ENCODE data around the gene MSH3. TPM values are rescaled to one million over a fixed set of nuclear protein-coding genes. Genes with fewer than 3 reads are reported as not detected.
"Not testable (repeated sequence)": the region's sequence is repeated elsewhere in the genome, so short reads cannot be mapped to it uniquely, and the experiment has no call there.

MSH3 gene
- total RNA-seq, 1 donor from 2014 or later: 11.0 TPM

DNA sequence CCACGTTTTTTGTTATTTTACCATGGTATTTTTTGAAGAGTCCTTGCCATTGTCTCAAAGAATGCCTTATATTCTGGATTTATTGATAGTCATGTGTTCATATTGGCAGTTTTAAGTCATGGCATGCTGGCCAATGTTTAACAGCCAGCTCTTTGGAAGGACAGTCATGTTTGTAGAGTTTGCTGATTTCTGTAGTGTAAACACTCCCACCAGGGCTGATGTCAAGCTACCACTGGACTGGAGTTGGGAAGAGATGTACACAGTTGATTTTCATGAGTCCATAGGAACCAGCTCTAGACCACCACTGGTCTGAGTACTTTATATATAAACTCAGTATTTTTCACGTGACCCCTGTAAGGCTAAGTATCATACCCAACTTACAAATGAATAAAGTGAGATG lies 125.6 kb downstream of the MSH3 start:
- no peaks in the 10 kb centered on the region for H3K4me1 ChIP-seq
- no peak for DNase-seq
- no peaks in the 10 kb centered on the region for H3K27me3 ChIP-seq (ENCODE audit: low read depth)
- peaks cover 40% of the 10 kb centered on the region for H3K36me3 ChIP-seq
- TF ChIP-seq, protein P1, sequence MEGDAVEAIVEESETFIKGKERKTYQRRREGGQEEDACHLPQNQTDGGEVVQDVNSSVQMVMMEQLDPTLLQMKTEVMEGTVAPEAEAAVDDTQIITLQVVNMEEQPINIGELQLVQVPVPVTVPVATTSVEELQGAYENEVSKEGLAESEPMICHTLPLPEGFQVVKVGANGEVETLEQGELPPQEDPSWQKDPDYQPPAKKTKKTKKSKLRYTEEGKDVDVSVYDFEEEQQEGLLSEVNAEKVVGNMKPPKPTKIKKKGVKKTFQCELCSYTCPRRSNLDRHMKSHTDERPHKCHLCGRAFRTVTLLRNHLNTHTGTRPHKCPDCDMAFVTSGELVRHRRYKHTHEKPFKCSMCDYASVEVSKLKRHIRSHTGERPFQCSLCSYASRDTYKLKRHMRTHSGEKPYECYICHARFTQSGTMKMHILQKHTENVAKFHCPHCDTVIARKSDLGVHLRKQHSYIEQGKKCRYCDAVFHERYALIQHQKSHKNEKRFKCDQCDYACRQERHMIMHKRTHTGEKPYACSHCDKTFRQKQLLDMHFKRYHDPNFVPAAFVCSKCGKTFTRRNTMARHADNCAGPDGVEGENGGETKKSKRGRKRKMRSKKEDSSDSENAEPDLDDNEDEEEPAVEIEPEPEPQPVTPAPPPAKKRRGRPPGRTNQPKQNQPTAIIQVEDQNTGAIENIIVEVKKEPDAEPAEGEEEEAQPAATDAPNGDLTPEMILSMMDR (IDR thresholded peaks at IDR 0.05; ENCODE audit: borderline replicate concordance): no peak
- intact Hi-C loops (cut with micrococcal nuclease): no loop called here
- no peaks in the 10 kb centered on the region for H3K9me3 ChIP-seq (replicated peaks)
- no peak overlapping the region for H3K27ac ChIP-seq (replicated peaks)
- H3K4me3 ChIP-seq: no peak overlapping the region

DNA sequence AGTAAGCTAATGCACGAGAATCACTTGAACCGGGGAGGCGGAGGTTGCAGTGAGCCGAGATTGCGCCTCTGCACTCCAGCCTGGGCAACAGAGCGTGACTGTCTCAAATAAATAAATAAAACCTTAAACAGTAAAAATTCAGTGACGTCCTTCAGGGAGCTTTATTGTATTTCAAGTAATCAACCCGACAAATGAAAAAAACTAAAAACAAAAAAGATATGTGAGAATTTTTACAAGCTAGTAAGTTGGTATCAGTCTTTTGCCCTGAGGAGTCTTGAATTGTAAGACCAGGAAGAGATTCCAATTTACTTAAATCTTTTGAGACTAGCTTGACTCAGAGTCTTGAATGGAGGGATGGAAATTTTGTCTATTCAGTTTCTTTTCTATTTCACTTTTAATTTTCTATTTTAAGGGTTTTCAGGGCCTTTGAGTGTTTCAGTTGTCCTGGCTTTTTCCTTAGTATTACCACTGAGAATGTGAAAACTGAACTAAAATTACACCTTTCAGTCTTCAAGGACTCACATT lies 126.4 kb downstream of the MSH3 start:
- Histone ChIP-seq H3K27me3 (ENCODE audit: low read depth) (no peaks in the 10 kb centered on the region), H3K36me3 (peaks cover 40% of the 10 kb centered on the region)

DNA sequence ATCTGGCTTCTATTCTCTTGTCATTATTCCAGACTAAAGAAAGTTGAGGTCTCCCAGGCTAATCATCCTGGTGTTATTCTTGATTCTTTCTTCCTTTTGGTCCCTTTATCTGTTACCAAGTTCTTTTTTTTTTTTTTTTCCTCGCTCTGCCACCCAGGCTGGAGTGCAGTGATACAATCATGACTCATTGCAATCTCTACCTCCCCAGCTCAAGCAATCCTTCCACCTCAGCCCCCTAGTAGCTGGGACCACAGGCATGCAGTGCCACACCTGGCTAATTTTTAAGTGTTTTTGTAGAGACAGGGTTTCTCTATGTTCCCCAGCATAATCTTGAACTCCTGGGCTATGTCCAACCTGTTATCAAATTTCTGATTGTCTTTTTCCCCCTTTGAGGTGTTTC lies 126.9 kb downstream of the MSH3 start:
- intact Hi-C loops (cut with micrococcal nuclease): no loop called here
- TF ChIP-seq, protein P1 (IDR thresholded peaks at IDR 0.05; ENCODE audit: borderline replicate concordance): no peak

More for the DNA sequence above, 126.4 kb downstream of the MSH3 start:
- DNase-seq: no peak
- intact Hi-C loops (cut with micrococcal nuclease): no loop called here
- TF ChIP-seq, protein P1 (IDR thresholded peaks at IDR 0.05; ENCODE audit: borderline replicate concordance): no peak
- Histone ChIP-seq H3K4me1 (no peaks in the 10 kb centered on the region), H3K4me3 (no peak overlapping the region), H3K9me3 (replicated peaks) (no peaks in the 10 kb centered on the region), H3K27ac (replicated peaks) (no peak overlapping the region)

DNA sequence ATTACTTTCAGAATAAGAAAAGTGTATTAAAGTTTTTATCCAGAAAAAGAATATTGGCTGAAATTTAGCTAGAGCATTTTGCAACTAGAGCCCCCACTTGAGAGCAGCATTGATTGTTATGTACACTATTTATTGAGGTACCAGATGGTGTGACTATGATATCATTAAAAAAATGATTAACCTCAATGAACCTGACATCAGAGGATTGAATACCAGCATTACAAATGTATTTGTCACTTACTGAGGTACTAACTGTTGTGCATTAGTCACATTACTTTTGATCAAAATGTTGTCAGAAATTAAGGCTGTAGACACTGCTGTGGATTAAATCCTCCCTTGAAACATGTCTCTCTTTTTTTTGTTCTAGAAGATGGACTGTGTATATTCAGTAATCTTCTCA lies 128.2 kb downstream of the MSH3 start:
- Histone ChIP-seq H3K27ac (replicated peaks) (no peak overlapping the region), H3K27me3 (ENCODE audit: low read depth) (no peaks in the 10 kb centered on the region), H3K4me3 (no peak overlapping the region), H3K9me3 (replicated peaks) (no peaks in the 10 kb centered on the region), H3K4me1 (no peaks in the 10 kb centered on the region), H3K36me3 (peaks cover 38% of the 10 kb centered on the region)
- TF ChIP-seq, protein P1 (IDR thresholded peaks at IDR 0.05; ENCODE audit: borderline replicate concordance): no peak
- intact Hi-C loops (cut with micrococcal nuclease): no loop called here
- DNase-seq: no peak

More for the DNA sequence above, 126.9 kb downstream of the MSH3 start:
- H3K27me3 ChIP-seq (ENCODE audit: low read depth): no peaks in the 10 kb centered on the region
- no peaks in the 10 kb centered on the region for H3K9me3 ChIP-seq (replicated peaks)
- DNase-seq: no peak
- H3K4me3 ChIP-seq: no peak overlapping the region
- no peaks in the 10 kb centered on the region for H3K4me1 ChIP-seq
- H3K36me3 ChIP-seq: peaks cover 40% of the 10 kb centered on the region
- H3K27ac ChIP-seq (replicated peaks): no peak overlapping the region

DNA sequence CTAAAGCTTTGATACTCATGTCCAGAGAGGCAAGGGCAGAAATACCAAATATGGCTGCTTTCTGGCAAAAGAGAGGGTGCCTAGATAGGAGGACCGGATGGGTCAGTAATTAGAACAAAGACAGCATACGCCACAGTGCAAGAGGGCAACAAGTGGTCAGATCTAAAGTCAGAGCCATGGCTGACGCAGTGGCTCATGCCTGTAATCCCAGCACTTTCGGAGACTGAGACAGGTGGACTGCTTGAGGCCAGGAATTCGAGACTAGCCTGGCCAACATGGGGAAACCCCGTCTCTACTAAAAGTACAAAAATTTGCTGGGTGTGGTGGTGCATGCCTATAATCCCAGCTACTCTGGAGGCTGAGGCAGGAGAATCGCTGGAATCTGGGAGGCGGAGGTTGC lies 129.3 kb downstream of the MSH3 start:
- intact Hi-C loops (cut with micrococcal nuclease); H3K4me1 ChIP-seq; H3K4me3 ChIP-seq; H3K27me3 ChIP-seq (ENCODE audit: low read depth); H3K27ac ChIP-seq (replicated peaks); DNase-seq; H3K9me3 ChIP-seq (replicated peaks): not testable (repeated sequence)
- peaks cover 41% of the 10 kb centered on the region for H3K36me3 ChIP-seq

DNA sequence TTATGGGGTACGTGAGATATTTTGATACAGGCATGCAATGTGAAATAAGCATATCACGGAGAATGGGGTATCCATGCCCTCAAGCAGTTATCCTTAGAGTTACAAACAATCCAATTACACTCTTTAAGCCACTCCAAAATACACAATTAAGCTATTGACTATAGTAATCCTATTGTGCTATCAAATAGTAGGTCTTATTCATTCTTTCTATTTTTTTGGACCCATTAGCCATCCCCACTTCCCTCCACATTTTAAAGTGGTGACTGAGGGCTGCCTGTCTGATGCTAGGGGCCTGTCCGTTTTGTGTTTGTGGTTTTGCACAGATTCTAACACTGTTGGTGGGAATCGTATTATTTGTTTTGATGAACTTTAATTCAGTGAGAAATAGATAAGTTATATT lies 130.0 kb downstream of the MSH3 start:
- Histone ChIP-seq H3K4me1 (no peaks in the 10 kb centered on the region), H3K9me3 (replicated peaks) (no peaks in the 10 kb centered on the region), H3K27me3 (ENCODE audit: low read depth) (no peaks in the 10 kb centered on the region), H3K4me3 (no peak overlapping the region), H3K36me3 (peaks cover 40% of the 10 kb centered on the region), H3K27ac (replicated peaks) (no peak overlapping the region)
- DNase-seq: no peak
- TF ChIP-seq, protein P1 (IDR thresholded peaks at IDR 0.05; ENCODE audit: borderline replicate concordance): no peak
- intact Hi-C loops (cut with micrococcal nuclease): no loop called here

DNA sequence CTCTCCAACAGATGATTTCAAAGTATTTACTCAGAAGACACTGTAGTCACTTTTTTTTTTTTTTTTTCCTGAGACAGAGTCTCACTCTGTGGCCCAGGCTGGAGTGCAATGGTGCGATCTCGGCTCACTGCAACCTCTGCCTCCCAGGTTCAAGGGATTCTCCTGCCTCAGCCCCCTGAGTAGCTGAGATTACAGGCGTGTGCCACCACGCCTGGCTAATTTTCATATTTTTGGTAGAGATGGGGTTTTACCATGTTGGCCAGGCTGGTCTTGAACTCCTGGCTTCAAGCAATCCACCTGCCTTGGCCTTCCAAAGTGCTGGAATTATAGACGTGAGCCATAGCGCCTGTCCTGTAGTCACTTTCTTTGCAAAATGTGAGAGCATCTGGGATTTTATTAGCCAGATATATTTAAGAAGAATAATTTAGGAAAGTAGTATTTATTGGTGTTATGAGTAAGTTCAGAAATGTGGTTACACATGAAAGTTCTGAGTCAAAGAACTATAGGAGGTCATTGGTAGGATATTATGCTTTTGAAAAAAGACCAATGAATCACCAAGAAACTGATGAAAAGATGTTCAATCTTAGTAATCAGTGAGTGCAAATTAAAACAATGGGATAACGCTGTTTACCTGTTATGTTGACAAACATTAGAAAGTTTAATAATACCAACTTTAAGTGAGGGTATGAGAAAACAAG lies 135.0 kb downstream of the MSH3 start:
- H3K9me3 ChIP-seq (replicated peaks); intact Hi-C loops (cut with micrococcal nuclease); H3K4me3 ChIP-seq; H3K27ac ChIP-seq (replicated peaks); H3K27me3 ChIP-seq (ENCODE audit: low read depth); H3K4me1 ChIP-seq; DNase-seq: not testable (repeated sequence)
- H3K36me3 ChIP-seq: peaks cover 59% of the 10 kb centered on the region
